Adipocyte (in vitro differentiated cells): ENCODE data around the gene NDUFB7.

ENCODE experiments used
- DNase-seq: peaks from one replicate; pipeline ENCODE4 v3.0.0-alpha.2; 2015; ENCODE audit warnings: low read depth
- H3K27me3 ChIP-seq: replicated peaks from 2 replicates; pipeline ENCODE4 v1.7.0; 2013; ENCODE audit warnings: mild to moderate bottlenecking, low read length, moderate library complexity; ENCODE audit not compliant: control insufficient read depth, insufficient read depth
- H3K36me3 ChIP-seq: 2 replicates; pipeline ENCODE4 v1.7.0; 2013; ENCODE audit warnings: low read length, mild to moderate bottlenecking, moderate library complexity; ENCODE audit not compliant: control insufficient read depth, insufficient read depth, severe bottlenecking
- H3K4me1 ChIP-seq: 2 replicates; pipeline ENCODE4 v1.7.0; 2013; ENCODE audit warnings: mild to moderate bottlenecking, low read length, moderate library complexity; ENCODE audit not compliant: control insufficient read depth, insufficient read depth
- H3K4me3 ChIP-seq: 2 replicates; pipeline ENCODE4 v1.7.0; 2013; ENCODE audit warnings: mild to moderate bottlenecking, low read length, moderate library complexity
- H3K9ac ChIP-seq: 2 replicates; pipeline ENCODE4 v1.7.0; 2013; ENCODE audit warnings: mild to moderate bottlenecking, low read length, moderate library complexity
- H3K9me3 ChIP-seq: 2 replicates; pipeline ENCODE4 v1.7.0; 2013; ENCODE audit warnings: mild to moderate bottlenecking, low read length, moderate library complexity; ENCODE audit not compliant: control insufficient read depth

The NDUFB7 gene

GRCh38 chr19:14530506-14530905, 41.4 kb downstream of the NDUFB7 start:
- Histone ChIP-seq H3K9me3 (no peaks in the 10 kb centered on the region), H3K36me3 (peaks cover 5% of the 10 kb centered on the region), H3K9ac (peak overlapping the region; percentile 93), H3K27me3 (no peaks in the 10 kb centered on the region), H3K4me1 (peaks cover 9% of the 10 kb centered on the region), H3K4me3 (peak overlapping the region; percentile 98)
- DNase-seq: no peak

GRCh38 chr19:14530005-14530348, 41.9 kb downstream of the NDUFB7 start:
- Histone ChIP-seq H3K36me3 (peaks cover 5% of the 10 kb centered on the region), H3K4me3 (peak overlapping the region; percentile 98), H3K9me3 (no peaks in the 10 kb centered on the region), H3K9ac (peak overlapping the region; percentile 93), H3K4me1 (peaks cover 9% of the 10 kb centered on the region), H3K27me3 (no peaks in the 10 kb centered on the region)
- no peak for DNase-seq

- H3K4me1 ChIP-seq: peaks cover 9% of the 10 kb centered on the region
- peaks cover under 1% of the 10 kb centered on the region for H3K36me3 ChIP-seq
- no peaks in the 10 kb centered on the region for H3K27me3 ChIP-seq
- peak within 1 kb of the TSS; percentile 98 for H3K4me3 ChIP-seq
- H3K9ac ChIP-seq: peak within 1 kb of the TSS; percentile 93
- H3K9me3 ChIP-seq: no peaks in the 10 kb centered on the region
- DNase-seq: peak; percentile 100
Measured at GRCh38 chr19:14529254-14530004, 42.4 kb downstream of the NDUFB7 start, which contains the start of gene TECR. Gene TECR, plus strand, starts transcription at chr19:14529594. Its CDS starts 103 bp downstream, at chr19:14529697.

- no peak for DNase-seq
- Histone ChIP-seq H3K9ac (peak overlapping the region; percentile 73), H3K4me1 (peaks cover 9% of the 10 kb centered on the region), H3K4me3 (peak overlapping the region; percentile 98), H3K36me3 (no peaks in the 10 kb centered on the region), H3K27me3 (no peaks in the 10 kb centered on the region), H3K9me3 (no peaks in the 10 kb centered on the region)
Measured at GRCh38 chr19:14528419-14529253, 43.2 kb downstream of the NDUFB7 start.

- Histone ChIP-seq H3K4me3 (no peak overlapping the region), H3K9ac (no peak overlapping the region), H3K9me3 (no peaks in the 10 kb centered on the region), H3K4me1 (peaks cover 6% of the 10 kb centered on the region), H3K36me3 (no peaks in the 10 kb centered on the region), H3K27me3 (no peaks in the 10 kb centered on the region)
- no peak for DNase-seq
Measured at GRCh38 chr19:14526423-14526822, 45.4 kb downstream of the NDUFB7 start.

- Histone ChIP-seq H3K27me3 (no peaks in the 10 kb centered on the region), H3K4me1 (peaks cover 6% of the 10 kb centered on the region), H3K9me3 (no peaks in the 10 kb centered on the region), H3K9ac (no peak overlapping the region), H3K4me3 (no peak overlapping the region), H3K36me3 (no peaks in the 10 kb centered on the region)
- no peak for DNase-seq
Measured at GRCh38 chr19:14525729-14526128, 46.1 kb downstream of the NDUFB7 start.

- H3K9me3 ChIP-seq: no peaks in the 10 kb centered on the region
- H3K4me3 ChIP-seq: no peak overlapping the region
- H3K9ac ChIP-seq: no peak overlapping the region
- H3K36me3 ChIP-seq: peaks cover 10% of the 10 kb centered on the region
- H3K27me3 ChIP-seq: no peaks in the 10 kb centered on the region
- DNase-seq: no peak
- H3K4me1 ChIP-seq: peaks cover 22% of the 10 kb centered on the region
Measured at GRCh38 chr19:14520543-14520942, 51.3 kb downstream of the NDUFB7 start.

- Histone ChIP-seq H3K27me3 (no peaks in the 10 kb centered on the region), H3K4me1 (peaks cover 28% of the 10 kb centered on the region), H3K4me3 (no peak overlapping the region), H3K9ac (no peak overlapping the region), H3K9me3 (no peaks in the 10 kb centered on the region), H3K36me3 (peaks cover 16% of the 10 kb centered on the region)
- no peak for DNase-seq
Measured at GRCh38 chr19:14519860-14520407, 51.9 kb downstream of the NDUFB7 start.

- peaks cover 34% of the 10 kb centered on the region for H3K4me1 ChIP-seq
- H3K4me3 ChIP-seq: no peak overlapping the region
- no peaks in the 10 kb centered on the region for H3K9me3 ChIP-seq
- peaks cover 22% of the 10 kb centered on the region for H3K36me3 ChIP-seq
- no peak for DNase-seq
- no peak overlapping the region for H3K9ac ChIP-seq
- H3K27me3 ChIP-seq: no peaks in the 10 kb centered on the region
Measured at GRCh38 chr19:14519245-14519859, 52.5 kb downstream of the NDUFB7 start.

- Histone ChIP-seq H3K9ac (peak within 1 kb of the TSS; percentile 99), H3K9me3 (no peaks in the 10 kb centered on the region), H3K4me3 (peak within 1 kb of the TSS; percentile 84), H3K4me1 (peaks cover 35% of the 10 kb centered on the region), H3K27me3 (no peaks in the 10 kb centered on the region), H3K36me3 (peaks cover 30% of the 10 kb centered on the region)
- peak; percentile 90 for DNase-seq
Measured at GRCh38 chr19:14517840-14518505, 53.9 kb downstream of the NDUFB7 start, which contains the start of gene DNAJB1. Gene DNAJB1, minus strand, starts transcription at chr19:14518397. Its CDS starts 48 bp downstream, at chr19:14518349.
